Endothelial cell (in vitro differentiated cells): Measurements from ENCODE around the gene NELFA. TPM values are rescaled to one million over a fixed set of nuclear protein-coding genes. Genes with fewer than 3 reads are reported as not detected.
"Not testable (repeated sequence)": the region's sequence is repeated elsewhere in the genome, so short reads cannot be mapped to it uniquely, and the experiment has no call there.

Experiments
- DNase-seq: peaks from one replicate; pipeline ENCODE4 v3.0.0; 2021; ENCODE audit warnings: low spot score
- H3K27ac Mint-ChIP-seq: one replicate; pipeline ENCODE4 v1.8.0; 2021; ENCODE audit warnings: mixed read lengths, inconsistent platforms; ENCODE audit not compliant: unreplicated experiment
- H3K27me3 Mint-ChIP-seq: one replicate; pipeline ENCODE4 v1.8.0; 2021; ENCODE audit warnings: mild to moderate bottlenecking, moderate library complexity, mixed read lengths, inconsistent platforms; ENCODE audit not compliant: unreplicated experiment
- H3K36me3 Mint-ChIP-seq: one replicate; pipeline ENCODE4 v1.8.0; 2021; ENCODE audit warnings: mild to moderate bottlenecking, low read depth, mixed read lengths, inconsistent platforms; ENCODE audit not compliant: unreplicated experiment
- H3K4me1 Mint-ChIP-seq: one replicate; pipeline ENCODE4 v1.8.0; 2021; ENCODE audit warnings: mild to moderate bottlenecking, mixed read lengths, inconsistent platforms; ENCODE audit not compliant: unreplicated experiment
- H3K4me3 Mint-ChIP-seq: one replicate; pipeline ENCODE4 v1.8.0; 2021; ENCODE audit warnings: mild to moderate bottlenecking, mixed read lengths, inconsistent platforms; ENCODE audit not compliant: unreplicated experiment
- H3K9me3 Mint-ChIP-seq: one replicate; pipeline ENCODE4 v1.8.0; 2021; ENCODE audit warnings: mixed read lengths, inconsistent platforms; ENCODE audit not compliant: unreplicated experiment
- total RNA-seq: library from RNA; stranded (reverse); fragmentation: NEBNext Ultra II Directional; extraction: Animal tissue kit (Norgen Biotek cat#: 25700); gene quantifications from one replicate; pipeline ENCODE4 v1.2.1, GENCODE V29; 2021; ENCODE audit not compliant: unreplicated experiment
- TF ChIP-seq, protein P1 (sequence below): fragments of 200-600 bp; sonication (generic); IDR thresholded peaks from one replicate; pipeline ENCODE4 v1.5.0; 2021; ENCODE audit warnings: antibody characterized with exemption; ENCODE audit not compliant: unreplicated experiment

The NELFA gene
- total RNA-seq, 1 donor from 2014 or later, result 30.2 TPM

DNA sequence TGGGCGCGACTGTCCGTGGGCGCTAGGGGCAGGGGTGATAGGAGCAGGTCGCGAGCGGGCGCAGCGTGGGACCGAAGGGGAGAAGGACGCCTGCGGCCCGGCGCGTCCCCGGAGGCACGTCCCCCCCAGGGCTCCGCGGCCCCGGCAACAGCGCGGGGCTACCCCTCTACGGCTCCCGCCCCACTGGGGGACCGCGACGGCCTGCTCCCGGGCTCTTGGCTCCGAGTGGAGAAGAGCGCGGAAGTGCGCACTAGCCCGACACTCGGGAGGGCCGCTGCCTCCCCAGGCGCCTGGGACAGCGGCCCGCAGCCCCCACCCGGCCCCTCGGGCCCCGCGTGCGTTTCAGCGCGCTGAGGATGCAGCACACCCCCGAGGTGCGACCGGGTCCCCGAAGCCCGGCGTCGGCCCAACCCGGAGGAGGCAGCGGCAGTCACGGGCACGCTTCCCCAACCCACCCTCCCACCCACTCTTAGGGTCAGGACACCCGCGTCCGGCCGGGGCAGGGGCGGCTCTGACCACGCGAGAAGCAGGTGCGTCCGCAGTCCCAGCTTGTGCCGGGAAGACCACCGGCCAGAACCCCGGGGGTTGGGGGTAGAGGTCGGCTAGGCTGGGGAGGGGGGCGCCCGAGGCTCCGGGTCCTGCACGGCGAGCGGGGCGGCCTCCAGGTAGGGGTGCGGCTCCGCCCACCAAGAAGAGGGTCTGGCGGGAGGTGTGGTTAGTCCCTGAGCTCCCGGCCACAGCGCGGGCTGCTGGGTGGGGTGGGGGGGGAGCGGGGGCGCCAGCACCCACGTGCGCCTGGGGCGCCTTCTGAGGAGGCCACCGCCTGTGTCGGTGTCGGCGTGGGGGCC, 31.8 kb upstream of the NELFA start:
- H3K4me3 Mint-ChIP-seq, result no peak overlapping the region
- H3K36me3 Mint-ChIP-seq, result peaks cover 4% of the 10 kb centered on the region
- H3K27ac Mint-ChIP-seq, result no peak overlapping the region
- TF ChIP-seq, protein P1, sequence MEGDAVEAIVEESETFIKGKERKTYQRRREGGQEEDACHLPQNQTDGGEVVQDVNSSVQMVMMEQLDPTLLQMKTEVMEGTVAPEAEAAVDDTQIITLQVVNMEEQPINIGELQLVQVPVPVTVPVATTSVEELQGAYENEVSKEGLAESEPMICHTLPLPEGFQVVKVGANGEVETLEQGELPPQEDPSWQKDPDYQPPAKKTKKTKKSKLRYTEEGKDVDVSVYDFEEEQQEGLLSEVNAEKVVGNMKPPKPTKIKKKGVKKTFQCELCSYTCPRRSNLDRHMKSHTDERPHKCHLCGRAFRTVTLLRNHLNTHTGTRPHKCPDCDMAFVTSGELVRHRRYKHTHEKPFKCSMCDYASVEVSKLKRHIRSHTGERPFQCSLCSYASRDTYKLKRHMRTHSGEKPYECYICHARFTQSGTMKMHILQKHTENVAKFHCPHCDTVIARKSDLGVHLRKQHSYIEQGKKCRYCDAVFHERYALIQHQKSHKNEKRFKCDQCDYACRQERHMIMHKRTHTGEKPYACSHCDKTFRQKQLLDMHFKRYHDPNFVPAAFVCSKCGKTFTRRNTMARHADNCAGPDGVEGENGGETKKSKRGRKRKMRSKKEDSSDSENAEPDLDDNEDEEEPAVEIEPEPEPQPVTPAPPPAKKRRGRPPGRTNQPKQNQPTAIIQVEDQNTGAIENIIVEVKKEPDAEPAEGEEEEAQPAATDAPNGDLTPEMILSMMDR, result no peak
- H3K9me3 Mint-ChIP-seq, result no peaks in the 10 kb centered on the region
- no peak for DNase-seq
- no peaks in the 10 kb centered on the region for H3K4me1 Mint-ChIP-seq
- H3K27me3 Mint-ChIP-seq, result peaks cover 5% of the 10 kb centered on the region

DNA sequence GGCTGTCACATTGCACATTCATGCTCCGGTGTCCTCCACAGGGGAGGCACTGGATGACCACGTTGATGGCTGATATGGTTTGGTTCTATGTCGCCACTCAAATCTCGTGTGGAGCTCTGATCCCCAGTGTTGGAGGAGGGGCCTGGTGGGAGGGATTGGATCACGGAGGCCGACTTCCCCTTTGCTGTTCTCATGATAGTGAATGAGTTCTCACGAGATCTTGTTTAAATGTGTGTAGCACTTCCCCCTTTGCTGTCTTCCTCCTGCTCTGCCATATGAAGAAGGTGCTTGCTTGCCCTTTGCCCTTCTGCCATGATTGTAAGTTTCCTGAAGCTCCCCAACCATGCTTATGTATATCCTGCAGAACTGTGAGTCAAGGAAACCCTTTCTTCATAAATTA, 28.1 kb upstream of the NELFA start:
- no peak overlapping the region for H3K4me3 Mint-ChIP-seq

DNA sequence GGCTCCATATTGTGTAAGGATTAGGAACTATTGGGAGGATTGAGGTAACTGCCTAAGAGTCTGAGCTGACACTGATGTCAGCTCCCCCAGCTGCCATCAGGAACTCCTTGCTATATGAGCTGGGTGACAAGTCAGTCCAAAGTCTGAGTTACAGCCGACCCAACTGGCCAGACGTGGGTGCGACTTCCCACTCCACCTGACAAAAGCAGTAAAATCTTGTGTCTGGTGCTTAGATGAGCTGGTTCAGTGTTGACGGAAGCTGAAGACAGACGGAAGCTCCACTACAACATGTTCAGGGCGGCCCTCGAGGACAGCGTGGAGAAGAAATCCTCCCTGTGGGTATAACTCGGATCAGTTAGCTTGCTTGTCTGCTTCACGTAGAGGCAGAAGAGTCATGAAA, 27.6 kb upstream of the NELFA start:
- H3K9me3 Mint-ChIP-seq, result no peaks in the 10 kb centered on the region
- TF ChIP-seq, protein P1, result no peak
- no peaks in the 10 kb centered on the region for H3K4me1 Mint-ChIP-seq
- H3K4me3 Mint-ChIP-seq, result no peak overlapping the region
- peaks cover 4% of the 10 kb centered on the region for H3K36me3 Mint-ChIP-seq
- no peak for DNase-seq
- no peak overlapping the region for H3K27ac Mint-ChIP-seq
- peaks cover 6% of the 10 kb centered on the region for H3K27me3 Mint-ChIP-seq

More for the DNA sequence above, 28.1 kb upstream of the NELFA start:
- Mint-ChIP-seq H3K4me1 (no peaks in the 10 kb centered on the region), H3K36me3 (peaks cover 4% of the 10 kb centered on the region), H3K27me3 (peaks cover 6% of the 10 kb centered on the region), H3K9me3 (no peaks in the 10 kb centered on the region), H3K27ac (no peak overlapping the region)
- no peak for DNase-seq
- TF ChIP-seq, protein P1, result no peak

DNA sequence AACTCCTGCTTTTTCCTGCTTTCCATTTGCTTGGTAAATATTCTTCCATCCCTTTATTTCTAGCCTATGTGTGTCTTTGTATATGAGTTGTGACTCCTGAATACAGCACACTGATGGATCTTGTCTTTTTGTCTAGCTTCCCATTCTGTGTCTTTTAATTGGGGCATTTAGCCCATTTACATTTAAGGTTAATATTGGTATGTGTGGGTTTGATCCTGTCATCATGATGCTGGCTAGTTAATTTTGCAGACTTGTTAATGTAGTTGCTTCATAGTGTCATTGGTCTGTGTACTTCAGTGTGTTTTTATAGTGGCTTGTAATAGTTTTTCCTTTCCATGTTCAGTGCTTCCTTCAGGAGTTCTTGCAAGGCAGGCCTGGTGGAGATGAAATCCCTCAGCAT, 22.4 kb upstream of the NELFA start:
- not testable (repeated sequence) for DNase-seq, H3K4me3 Mint-ChIP-seq, H3K4me1 Mint-ChIP-seq, H3K27ac Mint-ChIP-seq, H3K9me3 Mint-ChIP-seq, H3K27me3 Mint-ChIP-seq, H3K36me3 Mint-ChIP-seq

DNA sequence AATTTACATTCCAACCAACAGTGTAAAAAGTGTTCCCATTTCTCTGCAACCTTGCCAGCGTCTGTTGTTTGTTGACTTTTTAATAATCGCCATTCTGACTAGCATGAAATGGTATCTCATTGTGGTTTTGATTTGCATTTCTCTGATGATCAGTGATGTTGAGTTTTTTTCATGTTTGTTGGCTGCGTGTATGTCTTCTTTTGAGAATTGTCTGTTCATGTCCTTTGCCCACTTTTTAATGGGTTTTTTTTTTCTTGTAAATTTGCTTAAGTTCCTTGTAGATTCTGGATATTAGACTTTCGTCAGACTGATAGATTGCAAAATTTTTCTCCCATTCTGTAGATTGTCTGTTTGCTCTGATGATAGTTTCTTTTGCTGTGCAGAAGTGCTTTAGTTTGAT, 18.3 kb upstream of the NELFA start:
- not testable (repeated sequence) for H3K27ac Mint-ChIP-seq, H3K27me3 Mint-ChIP-seq, H3K4me1 Mint-ChIP-seq, H3K4me3 Mint-ChIP-seq, H3K36me3 Mint-ChIP-seq, H3K9me3 Mint-ChIP-seq, DNase-seq

DNA sequence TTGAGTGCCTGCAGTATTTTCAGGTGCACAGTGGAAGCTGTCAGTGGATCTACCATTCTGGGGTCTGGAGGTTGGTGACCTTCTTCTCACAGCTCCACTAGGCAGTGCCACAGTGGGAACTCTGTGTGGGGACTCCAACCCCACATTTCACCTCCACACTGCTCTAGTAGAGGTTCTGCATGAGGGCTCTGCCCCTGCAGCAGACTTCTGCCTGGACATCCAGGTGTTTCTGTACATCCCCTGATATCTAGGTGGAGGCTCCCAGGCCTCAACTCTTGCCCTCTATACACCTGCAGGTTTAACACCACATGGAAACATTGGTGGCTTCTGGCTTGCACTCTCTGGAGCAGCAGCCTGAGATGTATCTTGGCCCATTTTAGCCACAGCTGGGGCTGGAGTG, 17.0 kb upstream of the NELFA start:
- no peak for DNase-seq
- peaks cover 1% of the 10 kb centered on the region for H3K27me3 Mint-ChIP-seq
- H3K36me3 Mint-ChIP-seq, result peaks cover 9% of the 10 kb centered on the region
- peaks cover 9% of the 10 kb centered on the region for H3K4me1 Mint-ChIP-seq
- H3K9me3 Mint-ChIP-seq, result peaks cover 10% of the 10 kb centered on the region
- TF ChIP-seq, protein P1, result no peak
- no peak overlapping the region for H3K27ac Mint-ChIP-seq
- H3K4me3 Mint-ChIP-seq, result no peak overlapping the region
